Heart left ventricle (tissue), 13 donors: ENCODE results near the gene PPP1R12C.

Experiments
- POLR2A ChIP-seq, 2 donors: fragments of 450-650 bp; IDR thresholded peaks; one replicate each; pipeline ENCODE4 v1.6.1; 2017; ENCODE audit warnings: antibody characterized with exemption in 2 of 2, mild to moderate bottlenecking in 2 of 2, moderate library complexity in 2 of 2
- TF ChIP-seq, protein P1 (sequence below), 12 donors: fragments of 200-600 bp; sonication (generic) in 4 of 12; IDR thresholded peaks; one replicate each; pipeline versions ENCODE4 v1.5.0 to v1.8.0; 2018 to 2022; ENCODE audit warnings: antibody characterized with exemption in 12 of 12, mild to moderate bottlenecking in 5 of 12
- donor health status: ischemic (EF 13 %, LVEDD 7.1; RV severe dilation, severe dysfunction).
- donor health status: DM: no; HTN: yes; CAD: no.
- donor health status: DM: no; HTN: no; CAD: no.
- donor health status: ischemic (EF 25% LVEDD 6.9; RV normal size, moderate dysfunction).
- donor health status: ischemic (EF 25% LVEDD 5.7; RV mildly dilated, moderate dysfunction).
- donor health status: ischemic (EF 35%, LVEDD 5.7; RV mildly dilated, moderate dysfunction).
- donor health status: nonischemic (EF 11% LVEDD 7.7; RV severe dilation, severe dysfunction).
- donor health status: DM: yes; HTN: yes; CAD: no.
- donor health status: PGD.
- donor health status: ischemic (EF 29% LVEDD 5.4; RV normal size, mild dysfunction).
- donor health status: nonischemic (EF 23%, LVEDD 6.1; RV moderate dilation, normal function).

DNA sequence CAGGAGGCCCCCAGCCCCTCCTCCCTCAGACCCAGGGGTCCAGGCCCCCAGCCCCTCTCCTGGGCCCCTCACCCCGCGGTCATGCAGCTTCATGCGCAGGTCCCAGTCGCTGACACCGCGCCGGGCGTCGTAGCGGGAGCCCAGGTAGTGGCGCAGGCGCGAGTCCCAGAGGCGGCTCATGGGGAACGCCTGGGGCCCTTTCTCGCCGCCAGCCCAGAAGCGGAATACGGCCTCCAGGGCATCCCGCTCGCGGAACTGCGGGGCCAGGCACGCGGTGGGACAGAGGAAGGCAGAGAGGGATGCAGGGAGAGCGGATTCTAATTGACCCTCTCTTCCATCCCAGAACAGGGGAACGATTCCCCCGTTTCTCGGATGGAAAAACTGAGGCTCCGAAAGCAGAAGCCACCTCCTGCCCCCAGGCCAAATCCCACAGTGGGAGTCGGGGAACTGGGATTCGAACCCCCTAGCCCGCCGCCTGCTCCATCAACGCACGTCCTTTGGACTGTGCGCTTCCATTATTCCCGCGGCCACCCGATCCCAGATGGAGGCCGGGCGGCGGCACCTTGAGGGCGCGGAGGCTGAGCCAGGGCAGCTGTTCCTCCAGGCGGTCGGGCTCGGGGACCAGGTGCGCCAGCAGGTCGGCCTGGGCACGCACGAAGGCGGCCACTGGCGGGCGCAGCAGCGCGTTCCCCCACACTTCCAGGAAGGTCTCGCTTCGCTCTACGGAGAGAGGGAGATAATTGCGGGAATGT lies 44.3 kb upstream of the PPP1R12C start:
- TF ChIP-seq POLR2A (IDR thresholded peaks at IDR 0.05): no peak
- TF ChIP-seq, protein P1, sequence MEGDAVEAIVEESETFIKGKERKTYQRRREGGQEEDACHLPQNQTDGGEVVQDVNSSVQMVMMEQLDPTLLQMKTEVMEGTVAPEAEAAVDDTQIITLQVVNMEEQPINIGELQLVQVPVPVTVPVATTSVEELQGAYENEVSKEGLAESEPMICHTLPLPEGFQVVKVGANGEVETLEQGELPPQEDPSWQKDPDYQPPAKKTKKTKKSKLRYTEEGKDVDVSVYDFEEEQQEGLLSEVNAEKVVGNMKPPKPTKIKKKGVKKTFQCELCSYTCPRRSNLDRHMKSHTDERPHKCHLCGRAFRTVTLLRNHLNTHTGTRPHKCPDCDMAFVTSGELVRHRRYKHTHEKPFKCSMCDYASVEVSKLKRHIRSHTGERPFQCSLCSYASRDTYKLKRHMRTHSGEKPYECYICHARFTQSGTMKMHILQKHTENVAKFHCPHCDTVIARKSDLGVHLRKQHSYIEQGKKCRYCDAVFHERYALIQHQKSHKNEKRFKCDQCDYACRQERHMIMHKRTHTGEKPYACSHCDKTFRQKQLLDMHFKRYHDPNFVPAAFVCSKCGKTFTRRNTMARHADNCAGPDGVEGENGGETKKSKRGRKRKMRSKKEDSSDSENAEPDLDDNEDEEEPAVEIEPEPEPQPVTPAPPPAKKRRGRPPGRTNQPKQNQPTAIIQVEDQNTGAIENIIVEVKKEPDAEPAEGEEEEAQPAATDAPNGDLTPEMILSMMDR (IDR thresholded peaks at IDR 0.05): no peak
